HepG2 (cell line): ENCODE results near the gene FGL2. TPM values are rescaled to one million over a fixed set of nuclear protein-coding genes. Genes with fewer than 3 reads are reported as not detected.

Experiments used
- CEBPB ChIP-seq: IDR thresholded peaks from 2 replicates; pipeline ENCODE4 v1.6.1; 2011; ENCODE audit warnings: low read depth, low read length, improper control_type of control experiment, borderline replicate concordance
- CEBPG ChIP-seq: IDR thresholded peaks from 2 replicates; pipeline ENCODE4 v1.6.1; 2016
- CREB1 ChIP-seq, 2 experiments: fragments of 450-650 bp in 1 of 2; IDR thresholded peaks; 2 replicates each; pipeline ENCODE4 v1.6.1; 2016 to 2017; ENCODE audit warnings: control low read depth in 1 of 2, mild to moderate bottlenecking in 1 of 2, missing compliant biosample characterization in 1 of 2, missing genetic modification characterization in 1 of 2
- ETV5 ChIP-seq: IDR thresholded peaks from 2 replicates; pipeline ENCODE4 v1.6.1; 2018; ENCODE audit warnings: missing biosample characterization, missing genetic modification reagents, inconsistent platforms, borderline replicate concordance
- ETV6 ChIP-seq: sonication (generic); formaldehyde crosslinking; conservative IDR thresholded peaks from 2 replicates; pipeline ENCODE4 v1.4.0; 2020; ENCODE audit warnings: missing genetic modification reagents
- KAT8 ChIP-seq: IDR thresholded peaks from 2 replicates; pipeline ENCODE4 v1.6.1; 2016; ENCODE audit warnings: missing genetic modification reagents, missing compliant biosample characterization
- KLF15 ChIP-seq: sonication (generic); formaldehyde crosslinking; IDR thresholded peaks from 2 replicates; pipeline ENCODE4 v1.8.1; 2023; ENCODE audit warnings: borderline replicate concordance, mild to moderate bottlenecking, inconsistent platforms, missing genetic modification reagents, mixed read lengths
- MXD4 ChIP-seq: IDR thresholded peaks from 2 replicates; pipeline ENCODE4 v1.6.1; 2016; ENCODE audit warnings: mild to moderate bottlenecking, missing biosample characterization, missing genetic modification reagents
- NR2F1 ChIP-seq, 2 experiments: fragments of 450-650 bp in 1 of 2; formaldehyde crosslinking in 1 of 2; IDR thresholded peaks; 2 replicates each; pipeline versions ENCODE4 v1.5.0 to v1.6.1; 2016 to 2020; ENCODE audit warnings: mild to moderate bottlenecking in 1 of 2, missing compliant biosample characterization in 1 of 2, missing genetic modification reagents in 1 of 2, moderate library complexity in 1 of 2
- RAD21 ChIP-seq: fragments of 450-650 bp; formaldehyde crosslinking; IDR thresholded peaks from 2 replicates; pipeline ENCODE4 v1.5.0; 2020; ENCODE audit warnings: mild to moderate bottlenecking
- REPIN1 ChIP-seq: sonication (generic); formaldehyde crosslinking; IDR thresholded peaks from 2 replicates; pipeline ENCODE4 v1.8.0; 2022; ENCODE audit warnings: missing genetic modification reagents, low read depth, mild to moderate bottlenecking, borderline replicate concordance
- SMARCE1 ChIP-seq: fragments of 450-650 bp; IDR thresholded peaks from 2 replicates; pipeline ENCODE4 v1.6.1; 2017; ENCODE audit warnings: borderline replicate concordance
- SOX13 ChIP-seq, 3 experiments: fragments of 450-650 bp in 1 of 3; sonication (generic) in 1 of 3; formaldehyde crosslinking in 1 of 3; IDR thresholded peaks in 2 of 3; conservative IDR thresholded peaks in 1 of 3; 2 replicates each; pipeline versions ENCODE4 v1.5.0 to v1.6.1; 2016 to 2020; ENCODE audit warnings: antibody characterized with exemption in 1 of 3, mild to moderate bottlenecking in 1 of 3, missing compliant biosample characterization in 1 of 3, missing genetic modification reagents in 1 of 3, moderate library complexity in 1 of 3
- SRF ChIP-seq: IDR thresholded peaks from 2 replicates; pipeline ENCODE4 v1.6.1; 2011; ENCODE audit warnings: mild to moderate bottlenecking, low read depth, low read length, moderate library complexity
- THAP8 ChIP-seq: sonication (generic); formaldehyde crosslinking; IDR thresholded peaks from 2 replicates; pipeline ENCODE4 v1.5.1; 2020; ENCODE audit warnings: missing genetic modification reagents, mild to moderate bottlenecking, borderline replicate concordance
- TOE1 ChIP-seq: sonication (generic); formaldehyde crosslinking; IDR thresholded peaks from 2 replicates; pipeline ENCODE4 v1.4.0; 2020; ENCODE audit warnings: mild to moderate bottlenecking, missing genetic modification reagents
- U2AF1 ChIP-seq: fragments of 200-400 bp; formaldehyde crosslinking; optimal IDR thresholded peaks from 2 replicates; pipeline ENCODE3; 2017; ENCODE audit warnings: mild to moderate bottlenecking, low read depth, low read length
- ZFYVE20 ChIP-seq: sonication (generic); formaldehyde crosslinking; IDR thresholded peaks from 2 replicates; pipeline ENCODE4 v1.8.0; 2023; ENCODE audit warnings: low read depth, mild to moderate bottlenecking, moderate library complexity, missing genetic modification reagents, borderline replicate concordance
- ZNF143 ChIP-seq: sonication (generic); formaldehyde crosslinking; IDR thresholded peaks from 2 replicates; pipeline ENCODE4 v1.4.0; 2020; ENCODE audit warnings: missing genetic modification reagents
- ZNF788 ChIP-seq: sonication (generic); formaldehyde crosslinking; IDR thresholded peaks from 2 replicates; pipeline ENCODE4 v1.5.0; 2020; ENCODE audit warnings: mild to moderate bottlenecking, missing genetic modification reagents, borderline replicate concordance
- ZSCAN30 ChIP-seq: sonication (generic); formaldehyde crosslinking; IDR thresholded peaks from 2 replicates; pipeline ENCODE4 v1.5.0; 2020; ENCODE audit warnings: mild to moderate bottlenecking, missing genetic modification reagents
- polyA plus RNA-seq, 8 experiments: library from polyadenylated mRNA; depleted of rRNA in 3 of 8; stranded (reverse) in 7 of 8; unstranded in 1 of 8; fragments of >200 nt; fragmentation: Illumina TruSeq in 4 of 8; extraction: Trizol in 4 of 8; gene quantifications; 2 replicates each; pipeline versions ENCODE4 v1.2.1 to v1.2.3, GENCODE V29; 2011 to 2016; ENCODE audit warnings: low read depth in 4 of 8, missing spikeins in 1 of 8, mixed read lengths in 1 of 8; ENCODE audit not compliant: insufficient read depth in 1 of 8
- total RNA-seq, 5 experiments: library from RNA; depleted of rRNA; stranded (reverse); fragments of >200 nt; fragmentation: Illumina TruSeq; extraction: Trizol; gene quantifications; 2 replicates each; pipeline ENCODE4 v1.2.3, GENCODE V29; 2016; ENCODE audit warnings: low read depth in 1 of 5
- TF ChIP-seq, protein P1 (sequence below), 2 experiments: sonication (generic) in 1 of 2; formaldehyde crosslinking in 1 of 2; IDR thresholded peaks; 2 replicates each; pipeline versions ENCODE4 v1.4.0 to v1.6.1; 2018 to 2020; ENCODE audit warnings: missing genetic modification reagents in 2 of 2, borderline replicate concordance in 1 of 2, low read depth in 1 of 2, mild to moderate bottlenecking in 1 of 2, missing biosample characterization in 1 of 2
- TF ChIP-seq, protein P2 (sequence below): sonication (generic); formaldehyde crosslinking; IDR thresholded peaks from 2 replicates; pipeline ENCODE4 v1.8.0; 2022; ENCODE audit warnings: missing genetic modification reagents, low read depth, mild to moderate bottlenecking, borderline replicate concordance
- TF ChIP-seq, protein P3 (sequence below): sonication (generic); formaldehyde crosslinking; IDR thresholded peaks from 2 replicates; pipeline ENCODE4 v1.4.0; 2020; ENCODE audit warnings: missing genetic modification reagents

FGL2 gene
- total and polyA plus RNA-seq, 2 of the 13 experiments (the other 11 are each of a cell fraction or from before 2014, with no cell fraction given), result 0.04 to 0.15 TPM

- TF ChIP-seq, protein P1, sequence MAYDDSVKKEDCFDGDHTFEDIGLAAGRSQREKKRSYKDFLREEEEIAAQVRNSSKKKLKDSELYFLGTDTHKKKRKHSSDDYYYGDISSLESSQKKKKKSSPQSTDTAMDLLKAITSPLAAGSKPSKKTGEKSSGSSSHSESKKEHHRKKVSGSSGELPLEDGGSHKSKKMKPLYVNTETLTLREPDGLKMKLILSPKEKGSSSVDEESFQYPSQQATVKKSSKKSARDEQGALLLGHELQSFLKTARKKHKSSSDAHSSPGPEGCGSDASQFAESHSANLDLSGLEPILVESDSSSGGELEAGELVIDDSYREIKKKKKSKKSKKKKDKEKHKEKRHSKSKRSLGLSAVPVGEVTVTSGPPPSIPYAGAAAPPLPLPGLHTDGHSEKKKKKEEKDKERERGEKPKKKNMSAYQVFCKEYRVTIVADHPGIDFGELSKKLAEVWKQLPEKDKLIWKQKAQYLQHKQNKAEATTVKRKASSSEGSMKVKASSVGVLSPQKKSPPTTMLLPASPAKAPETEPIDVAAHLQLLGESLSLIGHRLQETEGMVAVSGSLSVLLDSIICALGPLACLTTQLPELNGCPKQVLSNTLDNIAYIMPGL (CRISPR knock-in tag; IDR thresholded peaks at IDR 0.05; ENCODE audit: borderline replicate concordance in 1 of 2, low read depth in 1 of 2), result peak in 1 of 2 experiments; percentile 43; a peak in 1 of 4 replicates
- TF ChIP-seq ZNF143 (CRISPR knock-in tag), result no peak
- no peak for TF ChIP-seq CREB1 (IDR thresholded peaks at IDR 0.05)
- TF ChIP-seq CREB1 (CRISPR knock-in tag; IDR thresholded peaks at IDR 0.05), result no peak
- TF ChIP-seq NR2F1 (CRISPR knock-in tag; IDR thresholded peaks at IDR 0.05), result no peak
- peak; percentile 19; the same call in 1 of the 2 replicates for TF ChIP-seq CEBPG (CRISPR knock-in tag)
- TF ChIP-seq RAD21 (CRISPR knock-in tag), result peak; percentile 79
- no peak for TF ChIP-seq SRF
- TF ChIP-seq THAP8, result no peak
- TF ChIP-seq KAT8, result 0 out of 2 replicates have a peak, but pooled peaks have one; percentile 15
- TF ChIP-seq KLF15 (CRISPR knock-in tag), result no peak
- TF ChIP-seq, protein P2, sequence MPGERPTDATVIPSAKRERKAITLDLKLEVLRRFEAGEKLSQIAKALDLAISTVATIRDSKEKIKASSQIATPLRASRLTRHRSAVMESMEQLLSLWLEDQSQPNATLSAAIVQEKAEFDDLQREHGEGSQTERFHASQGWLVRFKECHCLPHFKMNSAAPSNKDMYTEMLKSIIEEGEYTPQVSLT (CRISPR knock-in tag), result no peak
- peak; percentile 24; the same call in 1 of the 2 replicates for TF ChIP-seq CEBPB
- TF ChIP-seq SMARCE1, result no peak
- no peak for TF ChIP-seq ZSCAN30
- TF ChIP-seq ETV6 (CRISPR knock-in tag), result no peak
- TF ChIP-seq TOE1 (CRISPR knock-in tag), result 0 out of 2 replicates have a peak, but pooled peaks have one; percentile 54
- 0 out of 2 replicates have a peak, but pooled peaks have one; percentile 24 for TF ChIP-seq MXD4
- no peak for TF ChIP-seq U2AF1
- TF ChIP-seq ZNF788 (CRISPR knock-in tag), result no peak
- TF ChIP-seq ETV5 (CRISPR knock-in tag), result no peak
- no peak for TF ChIP-seq ZFYVE20 (CRISPR knock-in tag)
- TF ChIP-seq REPIN1, result no peak
- TF ChIP-seq SOX13 (IDR thresholded peaks at IDR 0.05), result no peak
- TF ChIP-seq SOX13 (CRISPR knock-in tag; conservative IDR thresholded peaks at IDR 0.05 in 1 of 2, IDR thresholded peaks at IDR 0.05 in 1 of 2), result no peak
- TF ChIP-seq, protein P3, sequence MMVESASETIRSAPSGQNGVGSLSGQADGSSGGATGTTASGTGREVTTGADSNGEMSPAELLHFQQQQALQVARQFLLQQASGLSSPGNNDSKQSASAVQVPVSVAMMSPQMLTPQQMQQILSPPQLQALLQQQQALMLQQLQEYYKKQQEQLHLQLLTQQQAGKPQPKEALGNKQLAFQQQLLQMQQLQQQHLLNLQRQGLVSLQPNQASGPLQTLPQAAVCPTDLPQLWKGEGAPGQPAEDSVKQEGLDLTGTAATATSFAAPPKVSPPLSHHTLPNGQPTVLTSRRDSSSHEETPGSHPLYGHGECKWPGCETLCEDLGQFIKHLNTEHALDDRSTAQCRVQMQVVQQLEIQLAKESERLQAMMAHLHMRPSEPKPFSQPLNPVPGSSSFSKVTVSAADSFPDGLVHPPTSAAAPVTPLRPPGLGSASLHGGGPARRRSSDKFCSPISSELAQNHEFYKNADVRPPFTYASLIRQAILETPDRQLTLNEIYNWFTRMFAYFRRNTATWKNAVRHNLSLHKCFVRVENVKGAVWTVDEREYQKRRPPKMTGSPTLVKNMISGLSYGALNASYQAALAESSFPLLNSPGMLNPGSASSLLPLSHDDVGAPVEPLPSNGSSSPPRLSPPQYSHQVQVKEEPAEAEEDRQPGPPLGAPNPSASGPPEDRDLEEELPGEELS (CRISPR knock-in tag), result no peak
These were observed 47.7 kb upstream of the FGL2 start (continued) for GRCh38 chr7:77247206-77247850.
